NCI-H2081 (cell line): ENCODE data around the gene PPP3R1.
A peak's percentile ranks its signal among the peaks of the same experiment; 100 is the strongest.
"Not testable (repeated sequence)": the region's sequence is repeated elsewhere in the genome, so short reads cannot be mapped to it uniquely, and the experiment has no call there.

Experiments used
- DNase-seq, 2 experiments: peaks; one replicate each; lab custom pipeline; 2025; lab: John Stamatoyannopoulos, UW

The PPP3R1 gene

DNA sequence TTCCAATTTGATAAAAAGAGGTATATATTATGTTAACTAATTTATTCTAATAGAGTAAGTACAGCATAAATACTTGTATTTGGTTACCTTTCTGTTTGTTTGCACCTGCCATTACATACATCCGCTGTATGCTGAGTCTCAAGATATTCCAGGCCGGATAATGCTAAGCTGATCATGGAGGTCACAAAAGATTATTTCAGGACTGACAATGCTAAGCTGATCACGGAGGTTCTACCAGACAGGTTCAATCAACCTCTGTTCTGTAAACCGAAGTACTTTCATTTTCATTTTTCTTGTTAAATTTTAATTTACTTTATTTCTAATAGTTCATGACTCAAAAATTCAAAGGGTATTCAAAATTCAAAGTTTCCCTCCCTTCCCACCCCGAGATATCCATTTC is 63.5 kb downstream of the PPP3R1 start:
- no peak for DNase-seq

DNA sequence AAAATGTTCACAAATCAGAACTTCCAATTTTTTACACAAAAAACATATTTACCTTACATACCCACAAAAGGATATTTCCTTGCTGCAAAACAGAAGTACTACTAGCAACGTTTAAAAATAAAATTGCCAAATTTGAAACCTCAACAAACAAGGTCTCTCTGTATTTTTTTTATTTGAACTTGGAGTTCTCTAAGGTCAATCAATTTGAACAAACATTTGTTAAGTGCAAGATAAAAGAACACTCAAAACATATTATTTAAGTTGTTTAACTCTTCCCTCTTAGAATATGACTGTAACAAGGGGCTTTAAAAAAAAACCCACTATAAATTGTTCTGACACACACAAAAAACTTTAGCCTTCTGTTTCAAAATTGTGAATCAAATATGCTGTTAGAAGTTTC is 65.0 kb downstream of the PPP3R1 start:
- DNase-seq: no peak

DNA sequence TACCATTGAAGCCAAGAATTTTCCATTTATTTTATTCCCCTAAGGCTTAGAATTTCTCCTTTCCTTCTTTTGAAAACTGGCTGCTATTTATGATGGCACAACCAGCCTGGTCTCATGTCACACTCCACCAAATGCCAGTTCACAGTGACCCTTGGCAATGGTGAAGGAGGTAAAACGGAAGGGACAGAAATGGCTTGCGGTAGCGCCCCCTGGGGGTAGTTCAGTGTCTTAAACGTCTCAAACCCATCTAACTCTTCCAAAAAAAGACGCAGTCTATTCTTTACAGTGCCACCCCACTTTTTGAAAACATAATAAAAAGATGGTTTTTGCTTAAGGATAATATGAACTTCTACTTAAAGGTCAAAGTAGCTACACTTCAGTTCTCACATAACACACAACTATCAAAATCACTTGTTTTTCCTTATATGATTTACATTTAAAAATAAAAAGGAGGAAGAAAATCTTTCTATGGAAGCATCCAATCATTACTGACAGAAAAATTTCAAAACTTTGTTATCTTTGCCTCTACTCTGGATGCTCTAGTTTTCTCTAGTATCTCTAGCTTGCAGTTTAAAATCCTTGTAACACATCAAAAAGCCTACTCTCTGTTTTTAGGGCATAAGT is 66.7 kb downstream of the PPP3R1 start:
- peak; percentile 3 to 31 for DNase-seq

DNA sequence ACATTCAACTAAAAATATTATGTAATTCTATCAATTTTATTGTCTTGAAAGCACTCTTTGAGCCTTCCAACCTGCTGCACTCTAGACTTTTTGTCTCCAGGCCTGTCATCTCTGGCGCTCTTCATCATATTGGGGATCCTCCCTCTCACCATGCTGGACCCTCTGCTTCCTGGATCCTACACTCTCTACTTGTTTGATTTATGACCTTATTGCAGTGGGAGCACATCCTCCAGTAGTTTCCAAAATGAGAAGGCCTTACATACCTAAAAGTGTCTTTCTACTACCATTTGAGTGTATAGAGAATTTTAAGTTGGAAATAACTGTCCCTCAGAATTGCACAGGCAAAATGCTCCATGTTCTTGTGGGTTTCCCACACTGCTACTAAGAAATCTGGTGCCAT is 69.4 kb downstream of the PPP3R1 start:
- DNase-seq: no peak

DNA sequence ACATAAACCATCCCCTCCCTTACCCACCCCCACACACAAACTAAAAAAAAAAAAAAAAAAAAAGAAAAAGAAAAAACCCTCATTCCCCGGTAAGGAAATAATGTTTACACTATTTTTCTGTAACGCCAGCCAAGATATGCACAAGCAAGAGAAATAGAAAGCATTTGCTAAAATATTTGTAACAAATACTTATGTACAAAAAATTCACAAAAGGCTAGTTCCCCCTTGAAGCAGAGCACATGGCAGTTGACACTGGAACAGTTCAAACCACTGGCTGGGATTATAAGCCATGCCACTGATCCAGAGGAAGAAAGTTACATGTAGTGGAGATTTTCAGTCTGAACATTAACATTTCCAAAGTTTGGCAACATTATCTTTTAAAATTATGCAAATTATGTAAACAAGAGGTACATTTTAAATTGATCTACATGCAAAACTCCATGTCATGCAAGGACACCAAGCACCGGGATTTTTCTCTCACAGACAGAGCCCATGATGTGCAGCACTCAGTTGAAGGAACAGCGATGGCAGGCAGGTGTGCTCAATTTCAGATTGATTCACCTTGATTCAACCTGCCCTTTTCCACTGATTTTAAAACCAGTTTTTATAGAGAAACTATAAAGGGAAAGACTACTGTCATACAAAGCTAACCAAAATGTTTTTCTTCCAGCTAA is 73.2 kb downstream of the PPP3R1 start:
- DNase-seq: no peak

DNA sequence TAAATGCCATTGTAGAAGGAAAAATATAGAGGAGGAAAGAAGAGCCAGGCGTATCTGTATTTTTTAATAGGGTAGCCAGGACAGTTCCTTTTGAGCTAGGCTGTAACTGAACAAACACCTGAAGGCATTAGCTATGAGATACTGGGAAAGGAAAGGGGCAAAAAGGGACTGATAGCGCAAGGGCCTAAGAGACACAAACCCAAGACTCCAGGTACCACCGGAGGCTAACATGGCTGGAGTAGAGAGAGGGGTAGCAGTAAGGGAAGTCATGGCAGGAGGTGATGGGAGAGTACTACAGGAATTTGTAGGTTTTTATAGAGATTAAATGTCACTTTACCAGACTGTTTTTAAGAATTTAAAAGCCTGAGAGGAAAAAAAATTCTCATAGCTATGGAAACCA is 73.9 kb downstream of the PPP3R1 start:
- DNase-seq: no peak

DNA sequence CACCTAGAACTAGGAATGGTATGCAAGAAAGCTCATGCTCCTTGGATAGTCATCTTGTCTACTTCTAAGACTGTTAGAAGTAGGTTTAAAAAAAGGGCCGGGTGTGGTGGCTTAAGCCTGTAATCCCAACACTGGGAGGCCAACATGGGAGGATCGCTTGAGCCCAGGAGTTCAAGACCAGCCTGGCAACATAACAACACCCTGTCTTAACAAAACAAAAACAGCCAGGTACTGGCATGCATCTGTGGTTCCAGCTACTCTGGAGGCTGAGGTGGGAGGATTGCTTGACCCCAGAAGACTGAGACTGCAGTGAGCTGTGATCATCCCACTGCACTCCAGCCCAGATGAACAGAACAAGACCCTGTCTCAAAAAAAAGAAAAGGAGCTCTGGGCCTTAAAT is 74.8 kb downstream of the PPP3R1 start:
- no peak for DNase-seq

DNA sequence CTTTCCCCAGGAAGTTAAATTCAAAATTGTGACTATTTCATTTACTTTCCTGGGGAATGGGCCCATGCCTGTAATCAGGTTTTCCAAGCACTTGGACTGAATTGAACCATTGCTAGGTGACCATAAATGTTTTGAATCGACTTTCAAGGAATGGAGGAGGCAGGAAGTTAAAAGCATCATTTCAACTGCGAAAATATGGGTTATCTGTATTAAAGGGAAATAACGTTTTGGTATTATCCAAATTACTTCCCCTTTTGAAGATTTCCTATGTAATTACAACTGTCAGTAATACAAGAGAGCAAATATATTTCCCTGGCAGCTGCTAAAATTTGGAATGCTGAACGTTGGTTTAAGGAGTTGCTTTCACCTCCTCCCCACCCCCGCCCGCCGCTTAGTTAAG is 75.7 kb downstream of the PPP3R1 start:
- DNase-seq: no peak

DNA sequence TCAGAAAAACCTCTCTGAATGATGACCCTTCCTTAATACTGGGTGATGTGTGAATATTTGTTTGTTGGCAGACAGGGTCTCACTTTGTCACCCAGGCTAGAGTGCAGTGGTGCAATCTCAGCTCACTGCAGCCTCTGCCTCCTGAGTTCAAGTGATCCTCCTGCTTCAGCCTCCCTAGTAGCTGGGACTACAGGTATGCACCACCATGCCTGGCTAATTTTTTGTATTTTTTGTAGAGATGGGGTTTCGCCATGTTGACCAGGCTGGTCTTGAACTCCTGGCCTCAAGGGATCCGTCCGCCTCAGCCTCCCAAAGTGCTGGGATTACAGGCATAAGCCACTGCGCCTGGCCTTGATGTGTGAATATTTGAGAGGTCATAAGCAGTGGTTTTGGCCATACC is 77.1 kb downstream of the PPP3R1 start:
- not testable (repeated sequence) for DNase-seq

DNA sequence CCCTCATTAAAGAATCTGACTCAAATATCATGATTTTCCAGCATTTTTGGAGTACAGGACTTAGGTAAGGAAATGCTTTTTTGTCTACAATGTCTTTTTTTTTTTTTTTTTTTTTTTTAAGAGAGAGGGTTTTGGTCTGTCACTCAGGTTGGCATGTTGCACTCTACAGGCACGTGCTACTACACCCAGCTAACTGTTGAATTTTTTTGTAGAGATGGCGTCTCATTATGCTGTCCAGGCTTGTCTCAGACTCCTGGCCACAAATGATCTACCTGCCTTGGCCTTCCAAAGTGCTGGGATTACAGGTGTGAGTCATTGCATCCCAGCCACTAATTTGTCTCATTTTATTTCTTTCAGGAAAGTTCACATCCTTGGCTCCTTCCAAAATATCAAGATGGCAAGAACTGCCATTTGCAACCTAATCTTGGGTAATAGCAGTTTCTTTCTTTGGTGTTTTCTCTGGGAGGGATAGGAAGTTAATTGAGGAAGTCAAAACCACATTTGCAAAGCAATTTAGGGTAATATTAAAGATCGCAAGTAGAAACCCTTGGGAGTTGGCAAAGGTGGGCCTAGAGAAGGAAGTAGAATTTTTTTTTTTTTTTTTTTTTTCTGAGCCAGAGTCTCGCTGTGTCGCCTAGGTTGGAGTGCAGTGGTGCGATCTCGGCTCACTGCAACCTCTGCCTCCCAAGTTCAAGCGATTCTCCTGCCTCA is 79.2 kb downstream of the PPP3R1 start:
- no peak for DNase-seq

DNA sequence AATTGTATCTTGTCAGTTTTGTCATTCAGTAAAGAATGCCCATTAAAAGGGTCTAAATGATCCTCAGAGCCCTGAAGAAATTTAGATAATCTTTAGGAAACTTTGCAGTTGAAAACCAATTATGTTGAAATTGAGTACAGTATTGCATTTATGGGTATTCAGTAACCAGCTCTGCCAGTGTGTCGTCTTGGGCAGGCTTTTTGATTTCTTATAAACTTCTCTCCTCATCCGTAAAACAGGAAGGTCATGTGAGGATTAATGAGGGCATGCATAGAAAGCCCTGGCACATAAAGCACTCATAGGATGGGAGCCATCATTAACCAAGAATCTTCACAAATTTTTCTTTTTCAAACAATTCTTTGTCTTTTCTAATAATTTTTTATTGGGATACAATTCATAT is 79.8 kb downstream of the PPP3R1 start:
- DNase-seq: no peak

DNA sequence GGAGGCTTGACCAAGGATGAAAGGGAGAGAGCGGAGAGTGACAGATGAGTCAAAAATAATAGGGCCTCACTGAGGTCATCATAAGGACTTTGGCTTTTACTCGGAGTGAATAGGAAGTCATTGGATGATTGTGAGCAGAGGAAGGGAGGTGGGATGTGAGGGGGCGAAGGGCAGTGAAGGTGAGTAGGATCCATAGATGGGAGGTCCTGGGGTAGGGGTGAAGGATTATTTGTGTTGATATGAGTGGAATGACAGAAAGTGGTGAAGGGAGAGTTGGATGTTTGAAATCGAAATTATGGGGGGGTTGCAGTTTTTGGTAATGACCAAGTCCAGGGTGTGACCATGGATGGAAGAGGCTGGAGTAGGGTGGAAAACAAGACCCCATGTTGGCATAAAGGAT is 80.6 kb downstream of the PPP3R1 start:
- no peak for DNase-seq

DNA sequence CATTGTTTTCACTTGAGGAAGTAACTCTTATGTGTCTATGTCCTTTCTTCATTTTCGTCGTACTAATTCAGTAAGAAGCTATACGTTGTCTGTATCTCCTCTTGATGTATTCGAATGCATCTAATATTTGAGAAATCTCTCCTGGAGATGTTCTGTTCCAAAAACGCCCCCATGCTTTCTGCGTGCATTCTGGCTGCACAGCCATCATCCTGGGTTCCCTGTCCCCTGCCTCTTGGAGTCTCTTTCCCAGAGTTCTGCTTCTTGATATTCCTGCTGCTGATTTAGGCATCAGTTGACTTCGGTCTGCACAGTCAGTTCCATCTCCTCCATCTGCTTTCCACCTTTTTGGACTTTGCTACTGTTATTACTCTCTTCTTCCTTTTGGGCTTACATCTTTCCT is 81.2 kb downstream of the PPP3R1 start:
- no peak for DNase-seq

DNA sequence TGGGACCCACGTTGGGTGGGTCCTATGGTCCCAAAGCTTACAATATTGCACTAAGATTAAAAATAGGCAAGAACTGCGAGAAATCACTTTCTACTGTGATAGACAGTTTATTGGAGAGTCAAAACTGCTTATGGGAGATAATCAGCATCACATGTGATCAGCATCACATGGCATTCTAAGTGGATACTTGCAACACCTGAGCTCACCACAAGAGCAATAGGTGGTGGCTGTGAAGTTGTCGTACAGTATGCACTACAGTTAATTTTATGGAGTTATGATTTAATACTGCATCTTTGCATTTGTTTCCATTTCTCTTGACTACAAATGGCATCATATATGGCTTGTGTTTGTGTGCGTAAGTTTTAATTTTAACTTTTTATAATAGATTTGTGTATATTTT is 83.0 kb downstream of the PPP3R1 start:
- no peak for DNase-seq

DNA sequence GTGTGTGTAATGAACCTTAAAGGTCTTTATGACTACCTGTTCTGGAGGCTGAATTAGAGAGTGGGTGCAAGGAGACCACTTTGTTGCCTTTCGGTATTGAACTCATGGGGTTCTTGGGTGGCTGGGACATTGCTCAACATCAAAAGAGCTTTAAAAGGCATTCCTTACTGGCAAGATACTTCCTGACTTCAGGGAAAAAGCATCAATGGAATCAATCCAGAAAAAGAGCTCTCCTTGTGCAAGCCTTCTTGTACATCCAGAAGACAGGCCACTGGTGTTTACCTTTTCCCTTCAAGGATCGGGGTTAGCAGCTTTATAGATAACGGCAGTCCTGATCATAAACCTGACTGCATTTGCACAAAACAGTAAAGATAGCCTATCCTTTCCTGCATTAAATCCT is 85.1 kb downstream of the PPP3R1 start:
- no peak for DNase-seq

DNA sequence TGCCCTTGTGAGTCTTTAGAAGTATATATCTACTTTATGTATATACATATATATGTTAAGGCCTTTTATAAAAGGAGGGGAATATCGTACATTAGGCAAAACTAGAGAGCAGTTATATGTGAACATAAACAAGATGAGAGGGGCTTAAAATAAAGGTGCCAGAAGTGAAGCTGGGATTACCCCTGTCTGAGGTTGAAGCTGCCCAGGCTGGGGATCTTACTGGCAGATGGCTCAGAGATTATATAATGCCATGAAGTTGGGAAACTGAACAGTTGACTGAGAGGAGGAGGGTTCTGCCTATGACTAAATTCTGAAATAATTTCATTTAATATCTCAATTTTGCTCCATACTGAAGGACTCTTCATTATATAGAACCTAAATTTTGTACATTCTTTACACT is 88.7 kb downstream of the PPP3R1 start:
- DNase-seq: no peak

DNA sequence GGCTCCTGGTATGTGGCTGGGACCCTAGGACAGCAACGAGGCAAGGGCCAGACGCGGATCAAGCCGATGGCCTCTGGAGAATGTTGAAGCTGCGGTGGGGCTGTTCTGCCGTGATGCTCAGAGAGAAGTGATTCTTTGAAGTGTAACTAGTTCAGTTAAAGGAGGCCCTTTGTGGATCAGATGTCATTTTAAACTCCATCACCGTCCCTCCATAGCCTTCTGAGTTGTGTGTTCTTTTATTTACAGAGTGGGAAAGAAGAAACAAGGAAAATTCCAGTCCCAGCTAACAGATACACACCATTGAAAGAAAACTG is 94.2 kb downstream of the PPP3R1 start:
- DNase-seq: no peak

DNA sequence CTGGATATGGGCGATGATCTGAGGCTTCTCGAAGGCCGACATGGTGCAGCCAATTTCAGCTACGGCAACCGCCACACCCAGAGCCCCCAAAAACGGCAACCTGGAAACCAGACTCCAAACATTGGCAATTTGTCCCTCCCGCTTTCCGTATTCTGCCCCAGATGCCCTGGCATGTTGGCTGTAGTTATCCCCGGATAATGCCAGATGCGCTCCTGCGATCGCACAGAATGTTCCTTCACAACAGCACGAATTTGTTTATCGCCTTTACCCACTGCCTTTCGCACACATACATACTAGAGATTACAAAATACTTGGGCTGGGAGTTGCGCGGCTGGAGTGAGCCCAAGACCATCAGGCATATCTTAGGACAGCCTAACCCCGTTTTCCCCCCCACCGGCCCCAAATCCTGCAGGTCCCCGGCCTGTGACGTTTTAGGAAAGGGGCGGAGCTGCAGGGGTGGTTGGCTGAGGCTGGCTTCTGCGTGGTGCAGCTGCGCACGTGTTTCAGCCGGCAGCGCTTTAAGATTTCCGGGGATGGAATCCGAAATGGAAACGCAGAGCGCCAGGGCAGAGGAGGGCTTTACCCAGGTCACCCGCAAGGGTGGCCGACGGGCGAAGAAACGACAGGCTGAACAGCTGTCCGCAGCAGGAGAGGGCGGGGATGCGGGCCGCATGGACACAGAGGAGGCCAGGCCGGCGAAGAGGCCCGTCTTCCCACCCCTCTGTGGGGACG is 94.8 kb downstream of the PPP3R1 start, which contains the start of gene PNO1:
PNO1 (plus strand) TSS at position 487 of the 732 bp plus-strand sequence; CDS start at position 534, 47 bp downstream.
- peak; percentile 83 to 89 for DNase-seq

DNA sequence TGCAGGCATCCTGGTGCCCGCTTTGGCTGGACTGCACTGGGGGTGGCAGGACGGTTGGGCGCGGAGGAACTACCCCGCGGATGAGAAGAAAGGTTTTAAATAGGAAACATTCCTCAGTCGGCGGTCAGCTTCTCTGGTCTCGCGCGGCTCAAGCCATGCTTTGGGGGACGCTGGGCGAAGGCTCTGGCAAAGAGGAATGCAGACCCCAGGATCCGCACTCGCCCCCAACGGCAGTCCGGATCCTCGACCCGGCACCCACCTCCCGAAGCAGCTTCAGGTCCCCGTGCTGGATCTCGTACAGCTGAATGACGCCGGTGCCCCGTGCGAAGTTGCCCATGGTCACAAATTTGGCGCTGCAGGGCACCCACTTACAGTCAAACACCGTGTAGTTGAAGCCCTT is 95.3 kb downstream of the PPP3R1 start:
- peak in 1 of 2 experiments; percentile 29 for DNase-seq

DNA sequence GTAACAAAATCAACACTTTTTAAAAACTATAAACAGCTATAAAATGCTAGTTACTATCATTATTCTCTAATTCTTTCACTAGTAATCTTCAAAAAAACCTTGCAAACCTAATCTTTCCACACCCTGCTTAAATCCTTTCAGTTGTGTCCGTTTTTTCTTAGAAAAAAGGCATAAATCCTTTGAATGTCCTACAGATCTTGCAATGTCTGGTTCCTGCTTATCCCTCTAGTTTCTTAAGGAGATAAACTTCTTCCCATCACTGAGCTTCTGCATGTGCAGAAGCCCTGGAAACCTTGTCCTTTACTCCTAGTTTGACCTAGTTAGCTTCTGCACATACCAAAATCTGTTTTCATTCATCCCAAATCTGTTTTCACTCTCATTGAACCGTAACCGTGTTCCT is 95.9 kb downstream of the PPP3R1 start:
- no peak for DNase-seq

DNA sequence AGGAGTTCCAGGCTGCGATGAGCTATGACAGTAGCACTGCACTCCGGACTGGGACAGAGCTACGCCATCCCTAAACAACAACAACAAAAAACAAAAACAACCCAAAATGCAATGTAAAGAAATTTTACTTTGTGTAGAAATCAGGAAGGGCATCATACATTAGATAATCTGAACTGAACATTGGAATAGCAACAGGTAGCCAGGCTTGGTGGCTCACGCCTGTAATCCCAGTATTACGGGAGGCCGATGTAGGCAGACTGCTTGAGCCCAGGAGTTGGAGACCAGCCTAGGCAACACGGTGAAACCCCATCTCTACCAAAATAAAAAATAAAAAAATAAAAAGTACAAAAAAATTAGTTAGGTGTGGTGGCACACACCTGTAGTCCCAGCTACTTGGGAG is 96.7 kb downstream of the PPP3R1 start:
- DNase-seq: no peak

DNA sequence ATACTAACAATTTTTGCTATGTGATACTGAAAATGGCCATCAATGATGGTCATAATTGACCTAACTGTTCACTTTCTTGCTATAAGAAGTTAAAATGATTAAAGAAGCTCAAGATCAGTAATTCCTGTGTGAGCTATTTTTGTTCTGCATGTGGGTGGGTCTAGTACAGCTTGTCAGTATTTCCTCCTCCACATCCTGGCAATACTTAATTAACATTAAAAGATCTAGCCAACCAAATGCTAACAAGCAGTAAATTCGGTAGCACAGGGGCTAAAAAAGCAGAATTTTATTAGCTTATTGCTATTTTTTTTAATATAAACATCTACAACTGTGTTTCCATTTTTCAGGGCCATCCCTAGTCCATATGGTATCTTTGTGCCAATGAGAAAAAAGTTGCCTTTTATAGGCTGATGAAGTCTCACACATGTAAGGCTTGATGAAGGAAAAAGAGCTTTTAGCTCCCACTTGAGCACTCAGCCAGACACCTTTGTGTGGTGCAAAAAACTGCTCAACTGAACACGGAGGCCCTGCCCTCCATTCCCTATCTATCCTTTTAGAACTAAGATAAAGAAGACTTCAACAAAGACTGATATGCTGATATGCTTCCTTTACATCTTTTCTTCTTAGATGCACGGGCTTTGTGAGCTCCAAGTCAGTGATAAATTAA is 99.5 kb downstream of the PPP3R1 start:
- DNase-seq: no peak
